Vagina (tissue), 2 donors: ENCODE results near the gene KRTAP5-9. TPM values are rescaled to one million over a fixed set of nuclear protein-coding genes. Genes with fewer than 3 reads are reported as not detected.

Experiments
- DNase-seq, 2 donors: peaks; one replicate each; pipeline ENCODE4 v3.0.0-alpha.2; 2017; ENCODE audit errors: extremely low spot score in 2 of 2
- H3K27ac ChIP-seq: fragments of 200-600 bp; sonication (generic); one replicate; pipeline ENCODE4 v1.5.1; 2019
- H3K27me3 ChIP-seq: fragments of 200-600 bp; sonication (generic); one replicate; pipeline ENCODE4 v1.5.1; 2019
- H3K36me3 ChIP-seq, 2 donors: fragments of 200-600 bp; sonication (generic); one replicate each; pipeline ENCODE4 v1.5.1; 2017 to 2019
- H3K4me1 ChIP-seq: fragments of 200-600 bp; sonication (generic); one replicate; pipeline ENCODE4 v1.5.1; 2019
- H3K4me3 ChIP-seq, 2 donors: fragments of 200-600 bp; sonication (generic); 1 replicate in 1 of 2; 2 replicates in 1 of 2; pipeline ENCODE4 v1.5.1; 2016 to 2019
- H3K9me3 ChIP-seq: fragments of 200-600 bp; sonication (generic); one replicate; pipeline ENCODE4 v1.5.1; 2019
- CTCF ChIP-seq, 3 experiments: fragments of 450-650 bp in 2 of 3; fragments of 200-600 bp in 1 of 3; sonication (generic) in 1 of 3; IDR thresholded peaks; one replicate each; pipeline ENCODE4 v1.5.1; 2017 to 2019; ENCODE audit warnings: antibody characterized with exemption in 3 of 3, mild to moderate bottlenecking in 2 of 3, moderate library complexity in 2 of 3
- POLR2A ChIP-seq, 2 donors: fragments of 450-650 bp; IDR thresholded peaks; one replicate each; pipeline ENCODE4 v1.6.1; 2017; ENCODE audit warnings: antibody characterized with exemption in 2 of 2, mild to moderate bottlenecking in 2 of 2, moderate library complexity in 2 of 2
- POLR2AphosphoS5 ChIP-seq, 2 donors: sonication (generic); formaldehyde crosslinking; IDR thresholded peaks; one replicate each; pipeline ENCODE4 v1.9.0; 2017; ENCODE audit warnings: antibody characterized with exemption in 2 of 2, mild to moderate bottlenecking in 2 of 2, low read depth in 1 of 2; ENCODE audit not compliant: insufficient read depth in 1 of 2
- intact Hi-C: fragments of 100-400 bp; cut with DNase I; formaldehyde crosslinking; loops from one replicate; pipeline ENCODE4 v1.15.1; 2023
- total RNA-seq: library from RNA; depleted of rRNA; stranded (reverse); fragments of >200 nt; gene quantifications from one replicate; pipeline ENCODE4 v1.2.3, GENCODE V29; 2016

Gene KRTAP5-9
- total RNA-seq, 1 donor from 2014 or later, result not detected

- Histone ChIP-seq H3K4me1 (no peaks in the 10 kb centered on the region), H3K27me3 (no peaks in the 10 kb centered on the region), H3K9me3 (no peaks in the 10 kb centered on the region), H3K36me3 (no peaks in the 10 kb centered on the region), H3K27ac (no peak overlapping the region), H3K4me3 (no peak overlapping the region)
- intact Hi-C loops, result no loop called here
- DNase-seq, result no peak
- TF ChIP-seq POLR2AphosphoS5 (IDR thresholded peaks at IDR 0.05; ENCODE audit: insufficient read depth in 1 of 2, low read depth in 1 of 2) (no peak), POLR2A (IDR thresholded peaks at IDR 0.05) (no peak), CTCF (IDR thresholded peaks at IDR 0.05) (no peak)
These were observed 4.4 kb upstream of the KRTAP5-9 start for GRCh38 chr11:71543866-71544265.

- no peak for TF ChIP-seq POLR2AphosphoS5 (IDR thresholded peaks at IDR 0.05; ENCODE audit: insufficient read depth in 1 of 2, low read depth in 1 of 2)
- Histone ChIP-seq H3K36me3 (no peaks in the 10 kb centered on the region), H3K4me3 (no peak overlapping the region), H3K9me3 (no peaks in the 10 kb centered on the region), H3K27ac (no peak overlapping the region), H3K27me3 (no peaks in the 10 kb centered on the region), H3K4me1 (no peaks in the 10 kb centered on the region)
- intact Hi-C loops, result no loop called here
- no peak for DNase-seq
These were observed 3.5 kb upstream of the KRTAP5-9 start for GRCh38 chr11:71544525-71545214.

DNA sequence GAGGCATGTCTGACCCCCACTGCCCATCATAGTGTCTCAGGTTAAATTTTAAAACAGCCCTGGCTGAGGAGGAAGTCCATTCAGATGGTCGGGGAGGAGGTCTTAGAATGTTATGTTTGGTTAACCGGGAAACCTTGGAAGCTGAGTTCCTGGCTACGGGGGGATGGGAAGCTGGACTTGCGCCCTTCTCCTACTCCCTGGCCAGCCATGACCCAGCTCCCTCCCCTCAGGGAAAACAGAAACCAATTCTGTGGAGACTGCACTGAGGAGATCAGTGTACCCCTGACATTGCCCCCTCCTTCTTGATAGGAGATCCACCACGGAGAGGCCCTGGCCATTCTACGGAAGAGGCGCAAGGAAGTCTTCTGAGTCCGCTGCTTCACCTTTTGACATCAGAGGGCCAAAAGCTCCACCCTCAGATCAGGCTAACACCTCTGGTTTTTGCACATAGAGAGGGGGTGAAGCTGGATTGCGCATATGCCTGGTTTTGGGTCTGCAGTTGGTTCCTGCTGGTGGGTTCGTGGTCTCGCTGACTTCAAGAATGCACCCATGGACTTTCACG is 2.7 kb upstream of the KRTAP5-9 start:
- intact Hi-C loops, result no loop called here
- TF ChIP-seq CTCF (IDR thresholded peaks at IDR 0.05) (no peak), POLR2A (IDR thresholded peaks at IDR 0.05) (no peak), POLR2AphosphoS5 (IDR thresholded peaks at IDR 0.05; ENCODE audit: insufficient read depth in 1 of 2, low read depth in 1 of 2) (no peak)
- Histone ChIP-seq H3K9me3 (no peaks in the 10 kb centered on the region), H3K27me3 (no peaks in the 10 kb centered on the region), H3K36me3 (no peaks in the 10 kb centered on the region), H3K4me1 (no peaks in the 10 kb centered on the region), H3K27ac (no peak overlapping the region), H3K4me3 (no peak overlapping the region)
- DNase-seq, result no peak

GRCh38 chr11:71548716-71549151 is 514 bp downstream of the KRTAP5-9 start:
- TF ChIP-seq POLR2A (IDR thresholded peaks at IDR 0.05) (no peak), CTCF (IDR thresholded peaks at IDR 0.05) (no peak), POLR2AphosphoS5 (IDR thresholded peaks at IDR 0.05; ENCODE audit: insufficient read depth in 1 of 2, low read depth in 1 of 2) (no peak)
- Histone ChIP-seq H3K4me1 (no peaks in the 10 kb centered on the region), H3K4me3 (no peak overlapping the region), H3K36me3 (no peaks in the 10 kb centered on the region), H3K27ac (no peak overlapping the region), H3K27me3 (no peaks in the 10 kb centered on the region), H3K9me3 (no peaks in the 10 kb centered on the region)
- no peak for DNase-seq
- intact Hi-C loops, result no loop called here

DNA sequence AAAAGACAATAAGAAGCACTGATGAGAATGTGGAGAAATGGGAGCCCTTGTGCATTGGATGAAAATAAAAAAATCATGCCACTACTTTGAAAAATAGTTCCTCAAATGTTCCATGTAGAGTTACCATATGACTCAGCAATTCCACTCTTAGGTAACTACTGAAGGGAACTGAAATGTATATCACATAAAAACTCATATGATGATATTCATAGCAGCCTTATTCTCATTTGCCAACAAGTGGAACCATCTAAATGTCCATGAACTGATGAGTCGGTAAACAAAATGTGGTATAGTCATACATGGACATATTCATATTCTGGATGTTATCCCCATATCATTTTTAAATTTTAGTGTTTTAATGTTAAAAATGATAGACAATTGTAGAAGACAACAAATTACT is 3.5 kb downstream of the KRTAP5-9 start:
- H3K36me3 ChIP-seq, result no peaks in the 10 kb centered on the region
- no peaks in the 10 kb centered on the region for H3K4me1 ChIP-seq
- H3K27ac ChIP-seq, result no peak overlapping the region
- no peak overlapping the region for H3K4me3 ChIP-seq
- H3K27me3 ChIP-seq, result no peaks in the 10 kb centered on the region
- no peak for TF ChIP-seq CTCF (IDR thresholded peaks at IDR 0.05)
- no peak for TF ChIP-seq POLR2A (IDR thresholded peaks at IDR 0.05)
- no peak for TF ChIP-seq POLR2AphosphoS5 (IDR thresholded peaks at IDR 0.05; ENCODE audit: insufficient read depth in 1 of 2, low read depth in 1 of 2)
- no peaks in the 10 kb centered on the region for H3K9me3 ChIP-seq
- no peak for DNase-seq
- intact Hi-C loops, result no loop called here
